ENCODE results near the gene SLC25A24.

The SLC25A24 gene

DNA sequence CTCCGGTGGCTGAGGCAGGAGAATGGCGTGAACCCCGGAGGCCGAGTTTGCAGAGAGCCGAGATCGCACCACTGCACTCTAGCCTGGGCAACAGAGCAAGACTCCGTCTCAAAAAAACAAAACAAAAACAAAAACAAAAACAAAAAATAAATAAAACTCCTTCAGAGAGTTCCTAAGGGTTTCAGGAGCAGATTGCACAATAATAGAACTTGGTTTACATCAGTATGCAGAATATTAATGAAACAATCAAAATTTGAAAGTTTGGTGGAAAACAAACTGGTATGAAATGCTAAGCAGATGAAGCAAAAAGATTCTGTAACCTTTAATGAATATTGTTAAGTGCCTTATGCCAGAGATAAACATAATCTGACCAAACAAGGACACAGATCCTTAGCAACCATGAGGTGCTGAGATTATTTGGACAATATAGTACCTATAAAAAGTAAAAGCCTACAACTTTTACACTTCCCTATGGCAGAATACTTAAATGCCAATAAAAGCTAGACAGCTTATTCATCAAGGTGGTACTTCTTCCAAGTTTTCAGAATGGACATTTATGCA is 41.2 kb downstream of the SLC25A24 start:
- no peaks in the 10 kb centered on the region for H3K9me3 ChIP-seq (ENCODE audit: insufficient read depth, low read length)
- TF ChIP-seq EZH2phosphoT487 (conservative IDR thresholded peaks at IDR 0.05; ENCODE audit: low read length) = no peak
- TF ChIP-seq, protein P1, sequence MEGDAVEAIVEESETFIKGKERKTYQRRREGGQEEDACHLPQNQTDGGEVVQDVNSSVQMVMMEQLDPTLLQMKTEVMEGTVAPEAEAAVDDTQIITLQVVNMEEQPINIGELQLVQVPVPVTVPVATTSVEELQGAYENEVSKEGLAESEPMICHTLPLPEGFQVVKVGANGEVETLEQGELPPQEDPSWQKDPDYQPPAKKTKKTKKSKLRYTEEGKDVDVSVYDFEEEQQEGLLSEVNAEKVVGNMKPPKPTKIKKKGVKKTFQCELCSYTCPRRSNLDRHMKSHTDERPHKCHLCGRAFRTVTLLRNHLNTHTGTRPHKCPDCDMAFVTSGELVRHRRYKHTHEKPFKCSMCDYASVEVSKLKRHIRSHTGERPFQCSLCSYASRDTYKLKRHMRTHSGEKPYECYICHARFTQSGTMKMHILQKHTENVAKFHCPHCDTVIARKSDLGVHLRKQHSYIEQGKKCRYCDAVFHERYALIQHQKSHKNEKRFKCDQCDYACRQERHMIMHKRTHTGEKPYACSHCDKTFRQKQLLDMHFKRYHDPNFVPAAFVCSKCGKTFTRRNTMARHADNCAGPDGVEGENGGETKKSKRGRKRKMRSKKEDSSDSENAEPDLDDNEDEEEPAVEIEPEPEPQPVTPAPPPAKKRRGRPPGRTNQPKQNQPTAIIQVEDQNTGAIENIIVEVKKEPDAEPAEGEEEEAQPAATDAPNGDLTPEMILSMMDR (IDR thresholded peaks at IDR 0.05; ENCODE audit: insufficient read depth, low read length, poor library complexity, severe bottlenecking) = no peak
- no peak overlapping the region for H3K4me3 ChIP-seq (ENCODE audit: insufficient read depth, low read length, poor library complexity, severe bottlenecking)
- no peaks in the 10 kb centered on the region for H3K36me3 ChIP-seq (ENCODE audit: low read length)
- no peaks in the 10 kb centered on the region for H3F3A ChIP-seq (ENCODE audit: insufficient read depth)
- no peak overlapping the region for H3K9ac ChIP-seq (ENCODE audit: low read length)
- H3K27ac ChIP-seq (ENCODE audit: low read depth, low read length) = no peak overlapping the region
- H3K9me2 ChIP-seq (replicated peaks; ENCODE audit: insufficient read depth, low read length) = no peaks in the 10 kb centered on the region
- no peaks in the 10 kb centered on the region for H3K27me3 ChIP-seq (ENCODE audit: low read length)
- no peak overlapping the region for H2AFZ ChIP-seq (ENCODE audit: low read depth, low read length, severe bottlenecking)
- no peaks in the 10 kb centered on the region for H4K20me1 ChIP-seq (ENCODE audit: low read depth, low read length)
- H3K79me2 ChIP-seq (ENCODE audit: insufficient read depth, low read length) = no peaks in the 10 kb centered on the region
- H3K4me2 ChIP-seq (ENCODE audit: low read depth, low read length, poor library complexity, severe bottlenecking) = no peak overlapping the region

DNA sequence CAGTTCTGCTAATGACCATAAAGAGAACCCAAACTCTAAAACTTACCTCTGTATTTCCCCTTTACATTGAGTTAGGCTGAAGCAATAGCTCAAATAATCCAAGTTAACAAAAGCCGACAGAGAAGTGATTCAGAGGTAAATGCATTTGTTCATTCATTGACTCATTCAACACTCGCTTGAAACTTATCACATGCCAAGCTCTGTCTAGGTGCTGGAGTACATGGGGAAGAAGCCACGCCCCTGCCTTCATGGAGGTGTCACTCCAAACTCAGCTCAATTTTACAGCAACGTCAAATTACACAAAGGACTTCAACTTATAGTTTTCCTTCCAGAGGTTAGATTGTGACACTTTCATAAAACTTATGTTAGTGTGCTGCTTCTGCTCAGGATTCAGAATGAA is 45.8 kb downstream of the SLC25A24 start:
- Histone ChIP-seq H3K9me3 (ENCODE audit: insufficient read depth, low read length) (no peaks in the 10 kb centered on the region), H3K9me2 (replicated peaks; ENCODE audit: insufficient read depth, low read length) (no peaks in the 10 kb centered on the region), H3F3A (ENCODE audit: insufficient read depth) (no peaks in the 10 kb centered on the region), H3K9ac (ENCODE audit: low read length) (no peak overlapping the region), H2AFZ (ENCODE audit: low read depth, low read length, severe bottlenecking) (no peak overlapping the region), H3K27ac (ENCODE audit: low read depth, low read length) (no peak overlapping the region), H3K27me3 (ENCODE audit: low read length) (no peaks in the 10 kb centered on the region), H3K36me3 (ENCODE audit: low read length) (no peaks in the 10 kb centered on the region), H3K4me3 (ENCODE audit: insufficient read depth, low read length, poor library complexity, severe bottlenecking) (no peak overlapping the region), H3K79me2 (ENCODE audit: insufficient read depth, low read length) (no peaks in the 10 kb centered on the region), H3K4me2 (ENCODE audit: low read depth, low read length, poor library complexity, severe bottlenecking) (no peak overlapping the region), H4K20me1 (ENCODE audit: low read depth, low read length) (no peaks in the 10 kb centered on the region)
- TF ChIP-seq EZH2phosphoT487 (conservative IDR thresholded peaks at IDR 0.05; ENCODE audit: low read length) = no peak
- TF ChIP-seq, protein P1 (IDR thresholded peaks at IDR 0.05; ENCODE audit: insufficient read depth, low read length, poor library complexity, severe bottlenecking) = no peak

DNA sequence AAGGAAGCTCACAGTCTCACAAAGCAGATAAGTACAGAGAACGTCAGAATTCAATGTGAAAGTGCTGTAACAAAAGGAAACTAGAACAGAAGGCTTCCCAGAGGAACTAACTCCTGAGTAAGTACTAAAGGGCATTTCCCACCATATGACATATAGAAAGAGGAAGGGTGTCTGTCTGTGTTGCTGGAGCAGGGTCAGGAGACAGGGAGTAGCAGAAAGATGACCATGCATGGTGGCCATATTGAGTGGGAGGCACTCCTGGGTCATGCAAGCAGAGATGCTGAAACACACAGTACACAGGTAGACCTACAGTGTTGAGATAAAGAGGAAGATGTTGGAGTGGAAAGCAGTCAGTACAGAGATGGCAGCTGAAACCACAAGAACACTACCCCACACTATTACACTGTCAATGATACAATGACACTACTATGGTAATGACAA is 47.3 kb downstream of the SLC25A24 start:
- no peaks in the 10 kb centered on the region for H3F3A ChIP-seq (ENCODE audit: insufficient read depth)
- no peaks in the 10 kb centered on the region for H3K9me2 ChIP-seq (replicated peaks; ENCODE audit: insufficient read depth, low read length)
- no peak overlapping the region for H3K4me2 ChIP-seq (ENCODE audit: low read depth, low read length, poor library complexity, severe bottlenecking)
- H3K9me3 ChIP-seq (ENCODE audit: insufficient read depth, low read length) = no peaks in the 10 kb centered on the region
- no peaks in the 10 kb centered on the region for H4K20me1 ChIP-seq (ENCODE audit: low read depth, low read length)
- no peaks in the 10 kb centered on the region for H3K36me3 ChIP-seq (ENCODE audit: low read length)
- no peaks in the 10 kb centered on the region for H3K79me2 ChIP-seq (ENCODE audit: insufficient read depth, low read length)
- no peak overlapping the region for H2AFZ ChIP-seq (ENCODE audit: low read depth, low read length, severe bottlenecking)
- no peak overlapping the region for H3K27ac ChIP-seq (ENCODE audit: low read depth, low read length)
- no peak for TF ChIP-seq EZH2phosphoT487 (conservative IDR thresholded peaks at IDR 0.05; ENCODE audit: low read length)
- TF ChIP-seq, protein P1 (IDR thresholded peaks at IDR 0.05; ENCODE audit: insufficient read depth, low read length, poor library complexity, severe bottlenecking) = no peak
- H3K27me3 ChIP-seq (ENCODE audit: low read length) = no peaks in the 10 kb centered on the region
- H3K4me3 ChIP-seq (ENCODE audit: insufficient read depth, low read length, poor library complexity, severe bottlenecking) = no peak overlapping the region
- no peak overlapping the region for H3K9ac ChIP-seq (ENCODE audit: low read length)

All from SU-DHL-6 (cell line).